Epithelial cell of esophagus (primary cell): Measurements from ENCODE around the gene B9D1.

ENCODE experiments used
- DNase-seq: peaks from one replicate; pipeline ENCODE4 v3.0.0; 2010; ENCODE audit warnings: low read depth
- H3K4me3 ChIP-seq: 2 replicates; pipeline ENCODE4 v1.5.1; 2011; ENCODE audit warnings: mild to moderate bottlenecking, low read length, control low read depth
- CTCF ChIP-seq: IDR thresholded peaks from 2 replicates; pipeline ENCODE4 v1.5.1; 2011; ENCODE audit warnings: low read depth, mild to moderate bottlenecking, low read length, control low read depth, inconsistent platforms; ENCODE audit not compliant: insufficient read depth; ENCODE audit errors: missing control alignments

The B9D1 gene

GRCh38 chr17:19385521-19385983 lies 23.0 kb upstream of the B9D1 start:
- TF ChIP-seq CTCF: no peak
- no peak overlapping the region for H3K4me3 ChIP-seq
- no peak for DNase-seq

GRCh38 chr17:19384723-19385391 lies 22.3 kb upstream of the B9D1 start:
- no peak overlapping the region for H3K4me3 ChIP-seq
- DNase-seq: peak; percentile 84
- no peak for TF ChIP-seq CTCF

GRCh38 chr17:19383681-19384470 lies 21.4 kb upstream of the B9D1 start:
- H3K4me3 ChIP-seq: no peak overlapping the region
- no peak for DNase-seq
- TF ChIP-seq CTCF: no peak

- no peak overlapping the region for H3K4me3 ChIP-seq
- no peak for TF ChIP-seq CTCF
- no peak for DNase-seq
These were observed 20.3 kb upstream of the B9D1 start for GRCh38 chr17:19382531-19383444.

GRCh38 chr17:19381741-19382444 lies 19.4 kb upstream of the B9D1 start:
- no peak for DNase-seq
- no peak overlapping the region for H3K4me3 ChIP-seq
- no peak for TF ChIP-seq CTCF

- H3K4me3 ChIP-seq: no peak overlapping the region
- TF ChIP-seq CTCF: no peak
- no peak for DNase-seq
These were observed 18.8 kb upstream of the B9D1 start for GRCh38 chr17:19381361-19381740.
